Testis (tissue), 2 donors: ENCODE measurements around the gene KIF20B.

Experiments
- CTCF ChIP-seq, 3 experiments: fragments of 450-650 bp in 2 of 3; fragments of 200-600 bp in 1 of 3; sonication (generic) in 1 of 3; IDR thresholded peaks; one replicate each; pipeline ENCODE4 v1.5.1; 2016 to 2019; ENCODE audit warnings: antibody characterized with exemption in 3 of 3, mild to moderate bottlenecking in 2 of 3, moderate library complexity in 1 of 3
- POLR2A ChIP-seq: fragments of 450-650 bp; IDR thresholded peaks from one replicate; pipeline ENCODE4 v1.6.1; 2017; ENCODE audit warnings: antibody characterized with exemption, mild to moderate bottlenecking, moderate library complexity

- no peak for TF ChIP-seq CTCF (IDR thresholded peaks at IDR 0.05)
- no peak for TF ChIP-seq POLR2A
These were observed 3.4 kb upstream of the KIF20B start for GRCh38 chr10:89697946-89698345.
